Endothelial cell (in vitro differentiated cells): ENCODE results near the gene DDX54. TPM values are rescaled to one million over a fixed set of nuclear protein-coding genes. Genes with fewer than 3 reads are reported as not detected.

Experiments used
- DNase-seq: peaks from one replicate; pipeline ENCODE4 v3.0.0; 2021; ENCODE audit warnings: low spot score
- H3K27ac Mint-ChIP-seq: one replicate; pipeline ENCODE4 v1.8.0; 2021; ENCODE audit warnings: mixed read lengths, inconsistent platforms; ENCODE audit not compliant: unreplicated experiment
- H3K27me3 Mint-ChIP-seq: one replicate; pipeline ENCODE4 v1.8.0; 2021; ENCODE audit warnings: mild to moderate bottlenecking, moderate library complexity, mixed read lengths, inconsistent platforms; ENCODE audit not compliant: unreplicated experiment
- H3K36me3 Mint-ChIP-seq: one replicate; pipeline ENCODE4 v1.8.0; 2021; ENCODE audit warnings: mild to moderate bottlenecking, low read depth, mixed read lengths, inconsistent platforms; ENCODE audit not compliant: unreplicated experiment
- H3K4me1 Mint-ChIP-seq: one replicate; pipeline ENCODE4 v1.8.0; 2021; ENCODE audit warnings: mild to moderate bottlenecking, mixed read lengths, inconsistent platforms; ENCODE audit not compliant: unreplicated experiment
- H3K4me3 Mint-ChIP-seq: one replicate; pipeline ENCODE4 v1.8.0; 2021; ENCODE audit warnings: mild to moderate bottlenecking, mixed read lengths, inconsistent platforms; ENCODE audit not compliant: unreplicated experiment
- H3K9me3 Mint-ChIP-seq: one replicate; pipeline ENCODE4 v1.8.0; 2021; ENCODE audit warnings: mixed read lengths, inconsistent platforms; ENCODE audit not compliant: unreplicated experiment
- total RNA-seq: library from RNA; stranded (reverse); fragmentation: NEBNext Ultra II Directional; extraction: Animal tissue kit (Norgen Biotek cat#: 25700); gene quantifications from one replicate; pipeline ENCODE4 v1.2.1, GENCODE V29; 2021; ENCODE audit not compliant: unreplicated experiment
- TF ChIP-seq, protein P1 (sequence below): fragments of 200-600 bp; sonication (generic); IDR thresholded peaks from one replicate; pipeline ENCODE4 v1.5.0; 2021; ENCODE audit warnings: antibody characterized with exemption; ENCODE audit not compliant: unreplicated experiment

DDX54 gene
- total RNA-seq, 1 donor from 2014 or later = 47.5 TPM

DNA sequence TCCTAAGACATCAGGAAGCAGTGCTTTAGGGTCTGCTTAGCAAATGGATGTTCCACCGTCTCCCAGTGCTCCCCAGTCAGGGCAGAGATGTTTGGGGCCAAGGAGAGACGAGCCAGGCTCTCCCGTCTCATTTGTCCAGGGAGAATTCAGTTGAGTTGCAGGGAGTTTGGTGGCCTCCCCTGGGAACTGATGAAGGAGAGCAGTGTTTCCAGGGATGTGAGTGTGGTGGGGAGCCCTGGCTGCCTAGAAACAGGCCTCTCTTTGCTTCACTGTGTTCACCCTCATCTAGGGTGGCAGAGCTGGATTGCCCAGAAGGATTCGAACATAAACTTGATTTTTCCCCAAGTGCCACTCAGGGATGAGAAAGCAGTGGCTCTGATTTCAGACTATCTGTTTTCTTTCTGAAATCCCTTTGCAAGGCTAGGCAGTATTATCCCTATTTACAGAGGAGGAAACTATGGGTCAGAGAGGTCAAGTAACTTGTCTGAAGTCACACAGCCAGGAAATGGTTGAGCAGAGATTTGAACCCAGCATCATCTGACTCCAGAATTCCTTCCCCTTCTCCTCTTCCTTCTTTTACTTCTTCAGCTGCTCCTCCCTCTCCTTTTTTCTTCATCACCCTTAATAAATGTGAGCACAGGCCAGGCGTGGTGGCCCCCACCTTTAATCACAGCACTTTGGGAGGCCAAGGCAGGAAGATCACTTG is 42.6 kb upstream of the DDX54 start:
- Mint-ChIP-seq H3K36me3 (peaks cover 7% of the 10 kb centered on the region), H3K27ac (no peak overlapping the region), H3K9me3 (no peaks in the 10 kb centered on the region), H3K27me3 (peaks cover 4% of the 10 kb centered on the region), H3K4me1 (peaks cover 9% of the 10 kb centered on the region), H3K4me3 (no peak overlapping the region)
- TF ChIP-seq, protein P1, sequence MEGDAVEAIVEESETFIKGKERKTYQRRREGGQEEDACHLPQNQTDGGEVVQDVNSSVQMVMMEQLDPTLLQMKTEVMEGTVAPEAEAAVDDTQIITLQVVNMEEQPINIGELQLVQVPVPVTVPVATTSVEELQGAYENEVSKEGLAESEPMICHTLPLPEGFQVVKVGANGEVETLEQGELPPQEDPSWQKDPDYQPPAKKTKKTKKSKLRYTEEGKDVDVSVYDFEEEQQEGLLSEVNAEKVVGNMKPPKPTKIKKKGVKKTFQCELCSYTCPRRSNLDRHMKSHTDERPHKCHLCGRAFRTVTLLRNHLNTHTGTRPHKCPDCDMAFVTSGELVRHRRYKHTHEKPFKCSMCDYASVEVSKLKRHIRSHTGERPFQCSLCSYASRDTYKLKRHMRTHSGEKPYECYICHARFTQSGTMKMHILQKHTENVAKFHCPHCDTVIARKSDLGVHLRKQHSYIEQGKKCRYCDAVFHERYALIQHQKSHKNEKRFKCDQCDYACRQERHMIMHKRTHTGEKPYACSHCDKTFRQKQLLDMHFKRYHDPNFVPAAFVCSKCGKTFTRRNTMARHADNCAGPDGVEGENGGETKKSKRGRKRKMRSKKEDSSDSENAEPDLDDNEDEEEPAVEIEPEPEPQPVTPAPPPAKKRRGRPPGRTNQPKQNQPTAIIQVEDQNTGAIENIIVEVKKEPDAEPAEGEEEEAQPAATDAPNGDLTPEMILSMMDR = no peak
- no peak for DNase-seq

DNA sequence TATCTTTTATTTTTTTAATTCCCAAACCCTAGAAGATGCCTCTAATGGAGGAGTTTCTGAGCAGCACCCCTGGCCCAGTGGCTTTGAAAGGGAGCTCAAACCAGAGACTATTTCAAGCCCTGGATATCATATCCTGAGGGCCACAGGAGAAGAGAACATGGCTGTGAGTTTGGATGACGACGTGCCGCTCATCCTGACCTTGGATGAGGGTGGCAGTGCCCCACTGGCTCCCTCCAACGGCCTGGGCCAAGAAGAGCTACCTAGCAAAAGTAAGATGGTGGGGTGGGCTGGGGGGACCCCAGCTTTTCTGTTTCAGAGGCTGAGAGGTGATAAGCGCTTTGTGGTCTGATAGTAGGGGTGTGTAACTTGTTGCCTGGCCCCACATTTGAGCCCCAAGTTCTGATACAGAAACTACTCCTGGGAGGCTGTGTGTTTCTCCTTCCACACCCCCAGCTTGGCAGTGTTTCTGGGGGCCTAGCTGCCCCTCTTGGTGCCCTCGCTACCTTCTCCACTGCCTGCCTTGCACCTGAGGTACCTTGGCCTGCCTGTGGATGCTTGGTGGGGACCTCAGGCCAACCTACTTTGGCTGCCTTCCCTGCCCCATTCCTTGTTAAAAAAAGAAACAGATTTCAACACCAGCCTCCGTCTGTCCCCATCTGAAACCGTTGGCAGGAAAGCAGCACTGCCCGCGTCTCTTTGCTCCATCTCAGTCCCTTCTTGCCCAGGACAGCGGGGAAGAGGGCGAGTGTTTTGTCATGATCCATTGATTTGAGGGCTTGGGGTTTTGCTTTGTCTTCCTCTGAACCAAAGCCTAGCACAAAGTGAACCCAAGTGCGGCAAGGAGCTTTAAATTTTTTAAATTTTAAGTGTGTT is 41.7 kb upstream of the DDX54 start:
- Mint-ChIP-seq H3K4me1 (peaks cover 17% of the 10 kb centered on the region), H3K9me3 (no peaks in the 10 kb centered on the region), H3K27ac (no peak overlapping the region), H3K36me3 (peaks cover 7% of the 10 kb centered on the region), H3K27me3 (peaks cover 4% of the 10 kb centered on the region), H3K4me3 (no peak overlapping the region)
- DNase-seq = no peak
- TF ChIP-seq, protein P1 = no peak

DNA sequence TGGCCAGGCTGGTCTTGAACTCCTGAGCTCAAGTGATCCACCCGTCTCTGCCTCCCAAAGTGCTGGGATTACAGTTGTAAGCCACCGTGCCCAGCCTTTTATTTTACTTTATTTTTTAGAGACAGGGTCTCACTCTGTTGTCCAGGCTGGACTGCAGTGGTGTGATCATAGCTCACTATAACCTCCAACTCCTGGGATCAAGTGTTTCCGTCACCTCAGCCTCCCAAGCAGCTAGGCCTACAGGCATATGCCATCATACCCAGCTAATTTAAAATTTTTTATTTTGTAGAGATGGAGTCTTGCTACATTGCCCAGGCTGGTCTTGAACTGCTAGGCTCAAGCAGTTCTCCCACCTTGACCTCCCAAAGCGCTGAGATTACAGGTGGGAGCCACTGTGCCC is 39.7 kb upstream of the DDX54 start:
- DNase-seq = no peak
- Mint-ChIP-seq H3K9me3 (no peaks in the 10 kb centered on the region), H3K4me3 (no peak overlapping the region), H3K27me3 (peaks cover 1% of the 10 kb centered on the region), H3K27ac (no peak overlapping the region), H3K36me3 (peaks cover 2% of the 10 kb centered on the region), H3K4me1 (peaks cover 20% of the 10 kb centered on the region)
- TF ChIP-seq, protein P1 = no peak

DNA sequence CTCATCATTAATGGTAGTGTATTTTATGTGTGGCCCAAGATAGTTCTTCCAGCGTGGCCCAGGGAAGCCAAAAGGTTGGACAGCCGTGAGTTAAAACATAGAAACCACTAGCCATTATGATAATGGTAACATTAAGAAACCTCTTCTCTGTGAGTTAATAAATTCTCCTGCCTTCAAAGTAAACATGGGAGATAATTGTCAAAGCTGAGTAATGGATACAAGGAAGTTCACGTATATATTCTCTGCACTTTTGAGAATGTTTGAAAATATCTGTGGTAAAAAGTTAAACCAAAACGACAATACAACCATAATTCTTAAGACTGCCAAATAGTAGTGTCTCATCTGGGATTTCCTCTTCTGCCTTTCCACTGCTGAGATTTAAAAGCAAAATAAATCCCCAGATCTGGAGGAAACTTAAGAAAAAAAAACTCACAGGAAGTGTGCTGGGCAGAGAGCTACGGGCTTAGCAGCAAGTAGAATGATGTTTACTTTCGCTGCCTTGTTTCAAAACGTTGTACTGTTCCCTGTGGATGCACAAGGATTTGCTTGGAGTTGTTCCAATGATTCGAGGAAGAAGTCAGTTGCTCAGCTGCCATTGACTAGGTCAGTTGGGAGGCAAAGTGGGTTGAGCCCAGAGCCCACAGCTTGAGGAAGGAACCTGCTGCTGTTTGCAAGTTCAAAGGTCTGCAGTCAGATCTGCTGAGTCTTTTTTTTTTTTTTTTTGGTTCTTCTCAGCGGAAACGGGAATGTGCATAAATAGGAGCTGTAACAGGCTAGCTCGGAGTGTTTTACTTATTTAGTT is 37.7 kb upstream of the DDX54 start:
- Mint-ChIP-seq H3K4me1 (peaks cover 18% of the 10 kb centered on the region), H3K36me3 (no peaks in the 10 kb centered on the region), H3K4me3 (no peak overlapping the region), H3K27ac (peak overlapping the region; percentile 76), H3K27me3 (peaks cover 1% of the 10 kb centered on the region), H3K9me3 (no peaks in the 10 kb centered on the region)
- no peak for DNase-seq
- TF ChIP-seq, protein P1 = no peak
